ENCODE results near the gene SLC8A2.
"Not testable (repeated sequence)": the region's sequence is repeated elsewhere in the genome, so short reads cannot be mapped to it uniquely, and the experiment has no call there.

The SLC8A2 gene

DNA sequence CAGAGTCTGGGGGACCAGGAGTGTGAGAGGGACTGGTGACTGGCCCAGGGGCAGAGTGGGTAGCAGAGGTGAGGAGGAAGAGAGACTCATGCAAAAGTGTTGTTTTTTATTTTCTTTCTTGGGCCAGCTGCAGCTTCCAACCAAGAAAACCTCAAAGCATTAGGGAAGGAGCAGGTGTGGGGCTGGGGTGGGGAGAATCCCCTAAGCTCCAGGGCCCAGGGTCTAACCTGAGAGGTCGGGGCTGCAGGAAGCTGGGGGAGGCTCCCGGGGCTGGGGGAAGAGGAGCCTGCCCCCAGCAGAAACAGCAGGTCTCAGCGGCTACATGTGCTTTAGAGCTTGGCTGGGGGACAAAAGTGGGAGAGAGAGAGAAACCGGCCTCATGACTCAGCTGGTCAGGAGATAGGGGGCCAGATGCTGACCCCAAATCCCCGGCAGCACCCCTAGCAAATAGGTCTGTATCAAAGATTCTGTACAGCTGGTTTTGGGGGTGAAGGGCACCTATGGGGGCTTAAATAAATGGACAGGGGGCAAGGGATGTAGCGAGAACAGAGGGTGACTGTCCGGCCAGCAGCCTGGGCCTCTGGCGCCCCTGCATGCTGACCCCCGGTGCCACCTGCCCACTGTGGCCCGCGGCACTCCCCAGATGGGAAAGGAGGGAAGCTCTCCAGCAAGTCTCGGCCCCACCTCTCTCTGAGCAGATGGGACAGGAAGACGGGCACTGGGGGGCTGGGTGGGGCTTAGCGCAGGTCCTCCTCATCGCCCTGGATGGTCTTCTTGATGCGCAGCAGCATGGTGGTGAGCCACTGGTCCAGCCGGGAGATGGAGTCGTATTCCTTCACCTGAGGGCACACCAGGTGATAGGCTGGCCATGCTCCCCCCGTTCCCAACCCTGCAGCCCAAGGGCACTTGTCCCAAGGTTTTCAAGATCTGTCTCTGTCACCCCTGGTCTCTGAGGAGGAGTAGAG, 16.1 kb upstream of the SLC8A2 start:
- DNase-seq (ENCODE audit: low spot score) = no peak

DNA sequence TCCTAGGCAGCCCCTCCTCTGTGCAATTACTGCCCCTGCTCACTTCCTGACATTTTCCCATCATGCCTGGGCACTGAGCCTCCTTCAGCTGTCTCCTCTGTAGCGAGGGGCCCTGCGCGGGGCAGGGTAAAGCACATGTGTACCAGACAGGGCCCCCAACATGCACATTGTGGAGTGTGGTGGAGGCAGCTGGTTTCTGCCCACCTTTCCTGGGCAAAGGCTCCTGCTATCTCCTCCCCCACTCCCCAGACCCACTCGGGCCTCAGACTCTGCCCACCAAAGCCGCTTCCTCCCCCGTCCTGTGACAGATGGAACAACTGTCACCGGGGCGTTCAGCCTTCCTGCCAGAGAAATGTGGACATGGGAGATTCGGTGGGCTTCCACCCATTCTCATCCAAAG, 15.2 kb upstream of the SLC8A2 start:
- no peak for DNase-seq (ENCODE audit: low spot score)

DNA sequence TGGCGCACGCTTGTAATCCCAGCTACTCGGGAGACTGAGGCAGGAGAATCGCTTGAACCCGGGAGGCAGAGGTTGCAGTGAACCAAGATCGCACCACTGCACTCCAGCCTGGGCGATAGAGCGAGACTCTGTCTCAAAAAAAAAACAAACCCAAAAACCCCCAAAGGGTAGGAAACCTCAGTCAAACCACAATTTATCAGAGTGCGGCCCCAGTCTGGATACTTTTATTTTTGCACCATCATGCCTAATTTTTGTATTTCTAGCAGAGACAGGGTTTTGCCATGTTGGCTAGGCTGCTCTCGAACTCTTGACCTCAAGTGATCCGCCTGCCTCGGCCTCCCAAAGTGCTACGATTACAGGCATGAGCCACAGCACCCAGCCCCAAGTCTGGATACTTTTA, 14.5 kb upstream of the SLC8A2 start:
- not testable (repeated sequence) for DNase-seq (ENCODE audit: low spot score)

DNA sequence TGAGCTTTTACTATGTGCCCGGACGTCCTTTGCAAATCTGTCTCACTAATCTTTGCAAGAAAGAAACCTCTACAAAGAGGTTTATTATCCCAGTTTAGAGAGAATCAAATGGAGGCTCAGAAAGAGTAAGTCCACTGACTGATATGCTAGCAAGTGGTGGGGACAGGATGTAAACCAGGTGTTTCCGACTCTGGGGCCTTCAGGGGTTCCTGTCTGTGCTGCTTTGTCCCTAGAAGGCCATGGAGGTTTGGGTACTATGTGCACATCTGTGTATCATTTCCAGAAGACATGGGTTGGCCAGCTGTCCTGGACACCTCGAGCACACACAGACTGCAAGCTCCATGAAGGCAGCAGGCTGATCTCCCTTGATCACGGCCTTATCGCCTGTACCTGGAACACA, 13.5 kb upstream of the SLC8A2 start:
- no peak for DNase-seq (ENCODE audit: low spot score)

DNA sequence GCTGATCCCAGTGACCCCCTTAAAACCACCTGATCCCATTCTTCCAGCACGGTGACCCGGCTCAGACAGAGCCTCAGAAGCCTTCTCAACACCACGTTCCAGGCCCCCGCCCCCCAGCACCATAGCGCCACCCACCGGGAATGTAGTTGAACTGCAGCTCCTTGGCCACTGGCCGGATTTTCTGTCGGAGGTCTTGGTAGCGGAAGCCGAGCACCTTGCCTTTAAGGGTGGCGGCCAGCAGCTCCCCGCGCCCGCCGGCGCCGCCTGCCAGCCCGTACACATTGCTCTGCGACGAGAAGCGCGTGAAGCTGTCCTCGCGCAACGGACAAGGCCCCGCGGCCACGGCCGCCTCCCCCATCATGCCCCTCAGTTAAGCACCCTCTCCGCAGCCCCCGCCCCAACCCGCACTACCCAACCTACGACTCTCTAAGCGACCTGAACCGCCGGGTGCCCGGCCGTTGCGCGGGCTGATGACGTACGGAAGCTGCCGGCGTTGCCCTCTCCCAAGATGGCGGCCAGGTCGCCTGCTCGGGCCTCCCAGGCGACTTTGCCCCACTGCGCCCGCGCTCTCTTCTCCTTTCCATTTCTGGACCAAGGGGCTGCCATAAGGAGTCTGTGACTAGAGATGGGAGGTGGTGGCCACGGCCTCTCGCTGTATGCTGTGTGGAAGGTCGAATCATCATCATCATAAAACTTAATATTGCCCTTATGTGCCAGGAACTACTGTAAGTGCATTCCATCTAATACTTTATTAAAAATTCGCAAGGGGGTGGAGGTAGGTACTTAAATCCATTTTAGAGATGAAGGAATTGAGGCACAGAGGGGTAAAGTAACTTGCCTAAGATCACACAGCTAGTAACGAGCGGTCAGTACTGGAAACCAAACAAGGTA, 12.4 kb upstream of the SLC8A2 start, which contains the start of gene KPTN:
Gene KPTN, minus strand, starts transcription at position 420 of the 891 bp plus-strand sequence. Its CDS starts 59 bp downstream, at position 361.
- peak; percentile 85 for DNase-seq (ENCODE audit: low spot score)

DNA sequence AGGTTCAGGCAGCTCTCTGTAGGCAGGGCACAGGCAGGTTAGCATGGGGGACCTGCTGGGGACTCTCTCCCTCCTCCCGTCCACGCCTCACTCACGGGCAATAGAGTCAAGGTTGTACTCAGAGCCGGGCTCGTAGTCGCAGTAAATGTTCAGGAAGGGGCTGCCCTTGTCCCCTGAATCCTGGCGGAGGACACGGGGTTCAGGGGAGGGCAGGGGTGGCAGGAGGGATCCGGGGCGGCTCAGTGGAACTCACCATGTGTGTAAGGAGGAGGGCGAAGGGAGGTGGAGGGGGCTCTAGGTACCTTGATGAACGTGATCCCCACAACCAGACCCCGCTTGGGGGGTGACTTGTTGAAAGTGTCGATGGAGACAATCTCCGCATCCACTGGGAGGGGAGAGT, 11.5 kb upstream of the SLC8A2 start:
- DNase-seq (ENCODE audit: low spot score) = no peak

DNA sequence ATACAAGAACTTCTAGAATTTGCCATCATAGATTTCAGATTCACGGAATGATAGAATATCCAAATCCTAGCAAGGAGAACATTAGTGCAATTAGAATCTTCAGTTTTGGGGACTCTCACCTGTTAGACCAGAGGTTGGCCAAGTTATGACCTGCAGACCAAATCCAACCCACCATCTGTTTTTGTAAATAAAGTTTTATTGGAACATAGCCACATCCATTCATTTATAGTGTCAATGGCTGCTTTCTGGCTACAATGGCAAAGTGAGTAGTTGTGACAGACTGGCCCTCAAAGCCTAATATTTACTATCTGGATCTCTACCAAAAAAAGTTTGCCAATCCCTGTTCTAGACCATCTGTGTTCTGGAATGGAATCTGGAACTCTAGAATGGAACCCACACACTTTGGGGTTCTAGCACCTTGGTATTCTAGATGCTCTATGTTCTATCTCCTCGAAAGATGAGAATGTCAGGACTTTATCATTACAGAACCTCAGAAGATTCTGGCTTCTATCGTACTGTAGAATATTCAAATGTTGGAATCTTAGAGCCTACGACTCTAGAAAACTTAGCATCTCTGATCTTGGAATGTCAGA, 9.9 kb upstream of the SLC8A2 start:
- no peak for DNase-seq (ENCODE audit: low spot score)

DNA sequence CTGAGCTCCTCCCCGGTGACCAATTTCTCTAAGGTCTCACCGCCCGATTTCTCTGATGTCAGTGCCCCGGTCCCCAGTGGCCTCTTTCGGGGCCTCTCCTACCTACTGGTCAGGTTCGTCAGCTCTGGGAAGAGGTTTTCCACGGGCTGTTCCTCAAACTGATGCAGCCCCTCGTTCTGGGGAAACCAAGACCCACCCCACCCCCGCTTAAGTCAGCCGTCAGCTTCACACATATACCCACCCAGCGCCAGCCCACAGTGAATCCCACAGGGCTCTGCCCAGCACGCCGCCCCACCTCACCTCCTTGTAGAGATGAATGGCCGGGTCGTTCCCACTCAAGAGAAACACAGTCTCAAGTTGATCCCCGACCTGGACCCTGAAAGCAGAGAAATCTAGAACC, 9.0 kb upstream of the SLC8A2 start:
- no peak for DNase-seq (ENCODE audit: low spot score)

DNA sequence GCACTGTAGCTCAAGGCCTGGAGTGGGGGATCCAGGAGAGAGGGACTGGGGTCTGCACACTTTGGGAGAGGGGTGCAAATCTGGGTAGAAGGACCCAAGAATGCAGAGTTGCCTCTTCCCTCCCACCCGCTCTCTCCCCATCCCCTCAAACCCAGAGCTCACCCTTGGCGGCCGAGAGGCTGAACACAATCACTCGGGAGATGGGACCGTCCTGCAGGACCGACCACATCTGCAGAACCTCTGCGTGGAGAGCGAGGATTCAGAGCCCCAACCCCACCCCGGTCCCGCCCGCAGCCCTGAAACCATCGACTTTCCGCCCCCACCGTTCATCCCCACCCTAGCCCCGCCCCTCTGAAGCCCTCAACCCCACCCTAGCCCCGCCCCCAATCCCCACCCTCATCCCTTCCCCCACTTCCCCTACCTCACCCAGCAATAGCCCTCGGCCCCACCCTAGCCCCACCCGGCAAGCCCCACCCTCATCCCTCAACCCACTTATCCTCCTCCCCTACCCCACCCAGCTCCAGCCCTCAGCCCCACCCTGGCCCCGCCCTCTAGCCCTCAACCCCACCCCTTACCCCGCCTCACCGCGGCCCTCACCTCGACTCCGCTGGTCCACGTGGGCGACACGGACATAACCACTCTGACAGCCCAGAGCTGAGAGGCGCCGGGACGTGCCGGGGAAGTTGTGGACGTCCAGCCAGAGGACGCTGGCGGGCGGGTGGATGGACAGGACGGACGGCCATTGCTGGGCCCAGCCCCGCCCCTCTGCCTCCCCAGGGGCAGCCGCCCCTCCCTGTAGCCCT, 8.2 kb upstream of the SLC8A2 start:
- DNase-seq (ENCODE audit: low spot score) = no peak

DNA sequence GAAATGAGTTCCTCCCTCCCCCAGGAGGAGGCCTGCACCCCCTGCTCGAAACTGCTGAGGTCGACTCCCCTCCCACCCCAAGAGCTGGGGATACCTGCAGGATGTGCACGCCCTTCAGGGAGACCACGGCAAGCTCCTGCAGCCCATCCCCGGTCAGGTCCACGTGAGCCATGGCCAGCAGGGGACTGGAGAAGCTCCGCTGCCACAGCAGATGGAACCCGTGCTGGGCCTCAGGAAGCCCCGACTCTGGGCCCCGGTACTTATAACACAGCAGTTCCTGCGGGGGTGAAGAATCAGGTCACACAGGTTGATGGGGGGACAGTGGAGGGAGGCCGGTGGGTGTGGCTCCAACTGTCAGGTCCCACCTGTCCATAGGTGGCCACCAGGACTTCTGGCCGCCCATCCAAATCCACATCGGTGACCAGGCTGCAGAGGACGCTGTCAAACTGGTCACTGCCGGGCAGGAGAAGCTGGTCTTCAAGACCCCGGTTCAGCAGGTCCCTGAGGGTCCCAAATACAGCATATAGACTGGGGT, 4.8 kb upstream of the SLC8A2 start:
- DNase-seq (ENCODE audit: low spot score) = no peak

DNA sequence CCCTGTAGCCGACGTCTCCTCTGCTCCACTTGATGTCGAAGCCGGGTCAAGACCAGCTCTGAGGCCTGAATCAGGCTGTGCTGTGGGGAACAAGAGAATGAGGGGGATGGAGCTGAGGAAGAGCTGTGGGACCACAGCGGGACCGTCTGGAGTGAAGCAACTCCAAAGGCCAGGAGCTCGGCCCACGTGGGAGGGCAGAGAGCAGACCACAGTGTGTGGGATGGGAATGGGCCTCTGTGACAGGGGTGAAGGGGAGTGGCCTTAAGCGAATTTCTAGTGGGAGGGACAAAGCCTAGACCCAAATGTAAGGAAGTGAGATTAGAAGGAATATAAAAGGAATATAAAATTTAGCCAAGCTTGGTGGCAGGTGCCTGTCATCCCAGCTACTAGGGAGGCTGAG, 3.8 kb upstream of the SLC8A2 start:
- no peak for DNase-seq (ENCODE audit: low spot score)

DNA sequence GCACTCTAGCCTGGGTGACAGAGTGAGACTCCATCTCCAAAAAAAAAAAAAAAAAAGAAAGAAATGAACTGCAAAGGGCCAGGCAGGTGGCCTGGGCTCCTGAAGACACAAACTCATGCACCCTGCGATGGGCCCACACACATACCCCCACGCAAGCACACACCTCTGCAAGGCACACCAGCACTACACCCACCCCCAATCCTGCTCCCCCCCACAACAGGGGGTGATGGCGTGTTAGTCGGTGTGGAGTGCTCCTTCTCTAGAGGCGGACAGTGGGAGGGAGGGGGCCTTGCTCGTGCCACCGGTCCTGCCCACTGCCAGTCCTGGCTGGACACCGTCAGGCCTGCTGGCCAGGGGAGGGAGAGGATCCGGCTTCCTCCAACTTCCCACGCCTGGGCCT, 1.6 kb upstream of the SLC8A2 start:
- no peak for DNase-seq (ENCODE audit: low spot score)

DNA sequence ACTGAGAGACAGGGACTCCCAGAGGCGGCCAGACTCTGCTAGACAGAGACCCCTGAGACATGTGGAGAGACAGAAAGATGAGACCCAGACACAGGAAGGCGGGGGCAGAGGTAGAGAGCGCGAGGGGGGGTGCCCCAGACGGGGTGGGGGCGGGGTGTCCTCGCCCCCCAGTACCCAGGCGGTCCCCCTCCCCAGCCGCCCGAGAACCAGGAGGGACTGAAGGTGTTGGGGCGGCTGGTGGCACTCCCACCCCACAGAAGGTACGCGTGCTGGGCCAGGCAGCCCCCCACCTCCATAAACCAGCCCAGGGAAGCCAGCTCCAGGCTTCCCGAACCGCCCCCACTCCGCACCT, 336 bp downstream of the SLC8A2 start:
- no peak for DNase-seq (ENCODE audit: low spot score)

DNA sequence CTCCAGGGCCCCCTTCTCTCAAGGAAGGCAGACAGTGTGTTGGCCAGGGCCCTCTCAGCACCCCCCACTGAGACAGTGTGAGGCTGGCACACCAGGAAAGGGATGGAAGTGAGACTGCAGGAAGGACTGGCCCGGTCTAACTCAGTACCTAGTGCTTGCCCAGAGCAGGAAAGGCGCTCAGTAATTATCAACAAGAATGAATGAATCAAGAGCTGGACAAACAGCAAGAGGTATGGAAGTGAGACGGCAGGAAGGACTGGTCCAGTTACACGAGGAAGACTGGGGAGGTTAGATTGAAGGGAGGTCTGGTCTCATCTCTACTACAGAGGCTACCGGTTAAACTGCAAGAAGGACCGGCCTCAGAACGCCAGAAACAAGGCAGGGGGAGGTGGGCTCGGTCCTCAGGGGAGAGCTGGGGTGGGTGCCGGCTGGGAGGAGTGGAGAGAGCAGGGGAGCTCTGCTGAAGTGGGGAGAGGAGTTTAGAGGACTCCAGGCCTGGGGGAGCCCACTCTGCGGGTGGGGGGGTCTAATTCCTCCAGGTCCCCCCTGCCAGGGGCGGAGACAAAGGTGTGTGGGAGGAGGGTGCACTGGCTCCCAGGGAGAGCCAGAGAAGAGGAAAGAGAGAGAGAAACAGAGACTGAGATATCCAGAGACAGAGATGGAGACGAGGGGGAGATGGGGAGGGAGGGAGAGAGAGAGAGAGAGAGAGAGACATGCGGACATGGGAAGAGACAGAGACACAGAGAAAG, 1.1 kb downstream of the SLC8A2 start:
- no peak for DNase-seq (ENCODE audit: low spot score)

DNA sequence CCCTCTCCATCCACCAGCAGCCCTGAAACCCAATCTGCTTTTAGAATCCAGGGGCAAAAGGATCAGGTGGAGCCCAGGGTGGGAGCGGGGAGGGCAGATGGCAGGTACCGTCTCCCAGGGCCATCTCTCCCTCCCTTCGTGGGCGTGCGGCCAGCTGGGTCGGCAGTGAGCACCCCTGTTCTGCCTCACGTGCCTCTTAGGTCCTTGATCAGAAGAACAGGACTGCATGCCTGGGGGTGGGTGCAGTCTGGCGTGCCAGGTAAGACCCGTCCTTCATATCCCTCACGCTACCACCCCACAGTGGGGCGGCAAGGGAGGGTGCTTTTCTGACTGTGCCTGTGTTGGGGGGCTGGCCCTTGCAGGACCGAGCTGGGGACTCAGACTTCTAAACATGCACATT, 2.0 kb downstream of the SLC8A2 start:
- peak; percentile 66 for DNase-seq (ENCODE audit: low spot score)

DNA sequence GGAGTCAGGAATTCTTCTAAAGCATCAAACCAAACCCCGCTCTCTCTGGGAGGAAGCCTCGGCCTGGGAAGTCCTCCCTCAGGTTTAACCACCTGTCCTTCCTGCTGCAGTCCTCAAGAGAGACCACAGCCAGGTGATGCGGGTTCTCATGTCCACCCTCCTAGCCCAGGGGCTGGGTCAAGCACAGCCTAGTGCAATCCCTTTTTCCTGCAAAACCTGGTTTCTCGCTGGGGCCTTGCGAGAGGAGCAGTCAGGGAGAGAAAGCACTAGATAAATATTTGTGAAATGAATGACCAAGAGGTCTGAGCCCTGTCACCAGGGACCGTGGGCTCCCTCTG, 2.4 kb downstream of the SLC8A2 start:
- peak; percentile 47 for DNase-seq (ENCODE audit: low spot score)

DNA sequence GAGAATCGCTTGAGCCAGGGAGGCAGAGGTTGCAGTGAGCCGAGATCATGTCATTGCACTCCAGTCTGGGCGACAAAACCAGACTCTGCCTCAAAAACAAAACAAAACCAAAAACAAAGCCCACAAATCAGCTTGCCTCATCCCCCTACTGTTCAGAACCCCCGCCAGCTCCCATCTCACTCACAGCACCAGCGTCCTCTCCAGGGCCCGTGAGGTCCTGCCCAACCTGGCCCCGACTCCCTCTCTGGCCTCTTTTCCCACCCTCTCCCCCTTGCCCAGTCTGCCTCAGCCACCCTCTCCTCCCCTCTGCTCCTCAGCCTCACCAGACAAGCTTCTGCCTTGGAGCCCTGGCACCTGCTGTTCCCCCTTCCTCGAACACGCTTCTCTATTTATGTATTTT, 3.8 kb downstream of the SLC8A2 start:
- DNase-seq (ENCODE audit: low spot score) = no peak

DNA sequence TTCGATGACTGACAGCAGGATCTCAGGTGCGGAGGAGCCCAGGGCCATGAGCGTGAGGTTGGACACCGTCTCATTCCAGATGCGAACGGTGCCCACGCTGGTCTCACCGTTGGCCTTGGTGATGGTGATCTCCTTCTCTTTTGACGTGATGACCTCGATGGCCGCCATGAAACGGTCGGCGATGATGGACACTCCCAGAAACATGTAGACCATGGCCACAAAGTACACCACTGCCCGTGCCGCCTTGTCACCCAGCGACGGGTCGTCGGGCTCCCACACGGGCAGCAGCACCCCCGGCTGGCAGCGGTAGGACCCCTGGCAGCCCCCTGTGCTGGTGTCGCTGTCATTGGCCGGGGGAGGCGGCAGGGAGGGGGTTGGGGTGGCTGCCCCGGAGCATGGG, 5.7 kb downstream of the SLC8A2 start:
- DNase-seq (ENCODE audit: low spot score) = no peak

DNA sequence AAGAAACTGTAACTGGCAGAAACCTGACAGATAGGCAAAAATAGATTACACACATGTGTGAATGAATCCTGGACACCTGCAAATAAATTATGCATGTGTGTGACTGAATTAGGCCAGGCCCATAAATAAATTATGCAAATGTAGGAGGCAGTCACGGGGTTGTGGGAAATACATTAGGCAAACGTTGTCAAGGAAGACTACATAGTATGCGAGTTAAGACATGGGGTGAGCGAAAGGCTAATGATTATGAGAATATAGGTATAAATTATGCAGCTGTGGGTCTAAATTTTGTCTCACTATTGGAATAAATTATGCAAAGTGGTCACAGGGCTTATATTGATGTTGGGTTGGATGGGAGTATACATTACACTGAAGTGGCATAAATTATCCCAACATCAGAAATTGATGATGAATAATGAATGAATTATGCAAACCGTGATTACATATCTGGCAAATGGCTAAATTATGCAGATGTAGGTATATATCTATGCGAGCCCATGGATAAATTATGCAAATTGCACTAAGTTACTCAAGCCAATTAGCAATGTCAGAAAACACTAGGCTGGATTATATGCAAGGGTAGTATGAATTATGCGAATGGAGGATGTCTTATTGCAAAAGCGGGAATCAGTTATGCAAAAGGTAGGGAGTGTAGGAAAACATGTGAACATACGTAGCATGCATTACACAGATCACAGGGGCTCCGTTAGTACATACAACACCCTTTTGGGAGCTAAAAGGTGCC, 6.8 kb downstream of the SLC8A2 start:
- DNase-seq (ENCODE audit: low spot score) = no peak

DNA sequence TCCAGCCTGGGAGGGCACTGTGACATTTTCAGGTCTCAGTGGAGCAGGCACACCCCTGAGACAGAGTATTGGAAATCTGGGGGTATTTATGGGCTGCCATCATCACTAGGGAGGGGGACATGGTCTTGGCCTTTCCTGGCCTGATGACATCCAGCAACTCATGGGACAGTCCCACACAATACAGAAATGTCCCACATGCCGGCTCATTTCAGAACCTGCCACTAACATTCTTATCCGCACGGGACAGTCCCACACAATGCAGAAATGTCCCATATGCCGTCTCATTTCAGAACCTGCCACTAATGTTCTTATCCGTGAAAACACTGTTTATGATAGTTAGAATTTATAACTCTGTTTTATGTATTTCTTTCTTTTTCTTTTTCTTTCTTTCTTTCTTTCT, 9.8 kb downstream of the SLC8A2 start:
- DNase-seq (ENCODE audit: low spot score) = no peak
